Islet of Langerhans (tissue), 1 donor: Measurements from ENCODE around the gene POFUT2.

ENCODE experiments used
- FAIRE-seq: peaks from one replicate; lab custom pipeline; 2011; peaks lifted over from hg19 to GRCh38; lab: Jason Lieb, UNC

The POFUT2 gene

DNA sequence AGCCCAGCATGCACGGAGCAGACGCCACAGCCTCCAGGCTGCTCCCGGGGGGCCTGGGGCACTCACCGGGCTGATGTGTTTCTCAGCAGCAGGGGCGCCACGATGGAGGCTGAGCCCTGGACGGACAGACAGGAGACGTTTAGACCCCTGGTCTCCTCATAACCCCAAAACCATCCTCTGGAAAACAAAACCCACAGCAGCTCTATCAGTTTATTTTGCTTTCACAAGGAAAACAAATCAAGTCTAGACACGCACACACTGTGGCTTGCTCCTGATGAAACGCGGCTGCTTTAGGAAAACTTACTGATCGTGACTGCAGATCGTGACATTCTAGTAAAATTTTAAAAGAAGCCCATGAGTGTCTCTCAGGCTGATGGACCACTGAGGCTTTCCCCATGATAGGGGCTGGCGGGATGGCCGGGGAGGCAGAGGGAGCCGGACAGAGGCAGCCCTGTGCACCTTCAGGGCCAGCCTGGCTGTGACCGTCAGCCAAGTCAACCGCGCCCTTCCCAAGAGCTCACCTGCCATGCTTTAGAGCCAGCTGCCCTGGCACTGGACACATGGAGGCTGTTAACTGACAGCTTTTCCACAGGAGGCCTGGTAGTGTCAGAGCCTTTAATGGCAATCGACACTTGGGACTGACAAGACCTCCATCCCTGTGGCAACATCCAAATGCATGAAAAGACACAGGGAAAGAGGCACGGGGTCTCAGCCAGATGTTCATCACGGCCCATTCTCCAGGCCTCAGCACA is 5.2 kb downstream of the POFUT2 start:
- FAIRE-seq, result no peak

DNA sequence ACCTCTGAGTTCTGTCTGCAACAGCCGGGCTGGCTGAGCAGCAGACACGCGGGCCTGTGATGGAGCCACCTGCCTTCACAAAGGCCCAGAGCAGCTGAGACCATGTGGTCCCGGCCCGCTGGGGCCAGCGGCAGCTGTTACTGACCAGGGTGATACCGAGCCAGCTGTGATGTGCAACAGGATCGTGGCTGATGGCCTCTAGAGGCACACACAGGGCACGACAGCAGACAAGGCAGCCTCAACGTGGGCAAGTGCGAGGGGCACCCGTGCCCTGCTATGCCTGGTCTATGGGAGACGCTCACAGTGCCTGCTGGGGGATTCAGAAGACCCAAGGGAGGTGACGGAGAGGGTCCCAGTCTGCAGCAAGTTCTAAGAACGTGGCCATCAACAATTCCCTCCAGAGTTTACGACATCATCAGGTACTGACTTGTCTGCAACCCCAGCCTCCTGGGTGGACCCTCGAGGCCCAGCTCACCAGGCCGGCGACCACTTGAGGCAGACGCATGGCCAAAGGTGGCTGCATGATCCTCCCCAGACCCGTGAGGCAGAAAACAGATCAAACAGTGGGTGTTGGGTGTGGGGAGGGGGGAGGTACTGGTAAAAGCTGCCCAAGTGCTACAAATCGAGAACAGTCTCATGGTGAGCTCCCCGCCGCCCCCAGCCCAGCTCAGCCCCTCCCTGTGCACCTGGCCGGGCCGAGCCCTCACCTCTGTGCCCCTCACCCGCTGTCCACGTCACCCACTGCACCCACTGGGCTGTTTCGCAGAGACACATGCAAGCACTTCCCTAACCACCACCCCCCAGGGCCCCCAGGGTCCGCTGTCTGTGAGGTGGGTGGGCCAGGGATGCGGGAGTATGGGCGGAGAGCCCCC is 6.0 kb downstream of the POFUT2 start:
- no peak for FAIRE-seq

GRCh38 chr21:45280969-45281368 is 6.7 kb downstream of the POFUT2 start:
- FAIRE-seq, result no peak

GRCh38 chr21:45280178-45280821 is 7.4 kb downstream of the POFUT2 start:
- no peak for FAIRE-seq

DNA sequence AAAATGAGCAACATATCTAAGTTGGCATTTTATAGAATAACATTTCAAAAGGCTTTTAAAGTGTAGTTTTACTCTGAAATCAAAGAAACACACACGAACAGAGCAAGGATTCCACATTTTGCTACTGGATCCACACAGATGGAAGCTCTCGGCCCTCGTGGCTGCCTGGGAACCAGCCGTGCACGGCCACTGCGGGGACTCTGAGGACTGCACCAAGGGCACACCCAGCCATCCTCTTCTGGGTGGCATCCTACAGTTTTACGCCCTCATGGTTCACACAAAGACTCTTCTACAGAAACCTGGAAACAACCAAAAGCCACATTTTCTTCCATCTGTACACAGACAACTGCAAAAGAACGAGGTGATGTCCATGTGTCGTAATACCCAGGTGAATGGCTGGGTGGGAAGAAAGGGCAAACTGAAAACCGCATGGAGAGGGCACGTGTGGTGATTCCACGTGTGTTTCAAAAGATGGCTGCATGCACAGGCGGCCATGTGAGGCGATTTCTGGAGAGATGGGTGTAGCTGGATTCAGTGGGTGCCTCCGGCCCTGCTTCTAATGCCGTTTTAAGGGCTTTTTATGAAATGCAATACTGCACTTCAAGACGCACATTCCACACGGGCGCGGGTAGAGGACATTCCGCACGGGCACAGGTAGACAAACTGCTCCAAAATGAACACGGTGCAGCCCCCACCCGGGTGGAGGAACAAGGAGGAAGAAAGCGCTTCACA is 8.1 kb downstream of the POFUT2 start:
- FAIRE-seq, result no peak

DNA sequence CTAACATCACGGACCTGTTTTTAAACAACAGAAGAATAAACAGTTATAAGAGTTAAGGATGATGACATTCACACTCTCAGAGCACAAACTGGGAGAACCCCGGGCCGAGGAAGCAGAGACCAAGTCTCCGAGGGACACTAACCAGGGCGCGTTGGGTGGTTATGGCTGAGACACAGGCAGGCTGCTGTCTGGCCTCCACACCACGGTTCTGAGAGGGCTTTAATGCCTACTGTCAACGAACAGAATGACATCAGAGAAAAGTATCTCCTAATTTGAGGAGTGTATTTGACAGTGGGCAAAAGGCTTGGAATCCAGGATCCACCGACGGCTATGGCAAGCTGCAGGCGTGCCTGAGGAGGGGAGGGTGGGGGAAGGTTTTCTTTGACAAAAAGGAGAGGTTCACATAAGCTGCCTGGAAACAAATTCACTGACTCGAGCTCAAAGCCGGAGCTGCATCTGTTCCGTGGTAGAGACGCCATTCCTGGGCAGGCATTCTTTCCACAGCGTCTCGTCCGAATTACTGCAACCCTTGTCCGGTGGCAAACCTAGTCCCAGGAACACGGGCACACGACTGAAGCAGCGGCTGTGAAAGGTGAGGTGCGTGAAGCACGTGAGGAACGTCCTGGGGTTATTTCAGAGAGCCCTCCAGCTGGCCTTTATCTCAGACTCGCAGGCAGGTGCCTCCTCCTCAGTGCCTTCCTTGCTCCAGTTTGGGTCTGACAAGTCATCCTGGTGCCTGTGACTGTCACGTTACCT is 9.4 kb downstream of the POFUT2 start:
- no peak for FAIRE-seq

DNA sequence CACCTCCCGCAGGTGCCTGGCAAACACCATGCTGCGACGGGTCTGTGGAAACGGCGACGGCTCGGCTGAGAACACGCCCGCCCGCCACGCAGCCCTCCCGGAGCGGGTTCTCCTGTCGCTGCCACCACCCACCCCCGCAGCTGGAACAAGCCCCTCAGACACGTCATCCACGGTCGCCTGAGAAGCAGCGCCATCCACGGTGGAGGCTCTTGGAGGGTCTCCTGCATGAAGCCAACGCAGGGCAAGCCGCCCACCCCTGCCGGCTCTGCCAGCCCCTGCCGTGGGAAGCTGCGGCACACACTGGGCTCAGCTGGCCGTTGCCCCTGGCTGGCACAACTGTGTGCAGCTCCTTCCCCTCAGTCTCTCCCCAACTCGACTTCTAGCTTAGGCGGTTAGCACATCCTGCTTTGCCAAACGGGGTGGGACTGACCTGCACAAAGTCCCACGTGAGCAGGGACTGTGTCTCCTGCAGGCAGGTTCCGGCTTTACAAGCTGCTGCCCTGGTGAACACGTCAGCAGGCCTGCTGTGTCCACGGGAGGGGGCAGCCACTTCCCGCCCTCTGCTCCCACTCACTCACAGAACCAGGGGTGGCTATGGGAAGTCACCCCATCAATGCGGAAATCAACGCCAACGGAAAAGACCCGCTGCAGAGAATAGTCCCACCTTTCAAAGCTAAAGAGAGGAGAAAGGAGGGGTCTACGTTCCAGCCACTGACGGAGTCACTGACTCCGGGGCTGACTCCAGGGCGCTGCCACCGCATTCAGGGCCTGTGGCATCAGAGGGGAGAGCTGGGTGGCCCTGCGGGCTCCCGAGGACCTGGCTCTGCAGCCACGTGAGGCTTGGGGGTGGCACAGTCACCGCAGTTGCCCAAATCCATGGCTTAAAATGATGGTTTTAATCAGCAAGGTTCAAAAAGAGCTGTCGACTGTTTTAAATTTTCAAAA is 10.3 kb downstream of the POFUT2 start:
- FAIRE-seq, result no peak

DNA sequence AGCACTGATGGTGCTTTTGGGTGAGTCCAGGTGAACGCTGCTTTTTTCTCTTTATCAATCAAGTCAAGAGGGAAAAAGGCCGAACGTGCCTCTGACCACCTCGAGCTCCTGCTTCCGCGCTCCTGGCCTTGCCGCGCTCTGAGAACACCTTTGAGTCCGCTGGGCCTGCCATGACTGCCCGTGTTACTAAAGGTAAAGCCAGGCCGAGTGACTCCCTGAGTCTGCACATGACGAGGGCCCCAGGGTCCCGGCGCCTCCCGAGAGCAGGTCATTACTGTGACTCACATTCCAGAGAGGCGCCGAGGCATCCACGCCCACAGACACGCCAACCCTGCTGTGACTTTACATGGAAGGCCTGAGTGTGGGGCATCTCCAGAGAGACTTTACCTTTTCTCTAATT is 11.1 kb downstream of the POFUT2 start:
- no peak for FAIRE-seq

DNA sequence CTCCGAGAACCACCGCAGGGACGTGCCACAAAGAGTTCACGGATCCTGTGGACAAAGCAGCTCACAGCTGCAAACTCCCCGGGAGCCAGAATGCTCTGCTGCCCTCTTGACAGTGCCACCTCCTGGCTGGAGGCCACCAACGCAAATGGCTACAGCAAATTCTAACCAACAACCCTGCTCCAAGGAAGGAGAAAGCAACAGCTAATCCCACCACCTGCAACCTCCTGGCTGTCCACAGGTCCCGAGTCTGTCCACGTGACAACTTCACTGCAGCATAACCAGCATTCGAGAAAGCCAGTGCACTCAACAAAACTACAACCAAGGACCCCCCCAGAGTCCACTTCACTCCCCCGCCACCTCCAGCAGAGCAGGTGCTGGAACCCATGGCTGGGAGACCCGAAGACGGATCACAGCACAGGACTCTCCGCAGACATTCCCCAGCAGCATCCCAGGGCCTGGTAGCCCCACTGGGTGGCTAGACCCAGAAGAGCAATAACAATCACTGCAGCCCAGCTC is 17.3 kb downstream of the POFUT2 start:
- FAIRE-seq, result no peak

GRCh38 chr21:45269861-45270260 is 17.8 kb downstream of the POFUT2 start:
- FAIRE-seq, result no peak

GRCh38 chr21:45267390-45267760 is 20.3 kb downstream of the POFUT2 start:
- FAIRE-seq, result no peak

- FAIRE-seq, result no peak
Measured at GRCh38 chr21:45266518-45267389, 20.9 kb downstream of the POFUT2 start.

GRCh38 chr21:45265721-45266517 is 21.8 kb downstream of the POFUT2 start:
- FAIRE-seq, result no peak

GRCh38 chr21:45264912-45265515 is 22.7 kb downstream of the POFUT2 start:
- FAIRE-seq, result no peak

DNA sequence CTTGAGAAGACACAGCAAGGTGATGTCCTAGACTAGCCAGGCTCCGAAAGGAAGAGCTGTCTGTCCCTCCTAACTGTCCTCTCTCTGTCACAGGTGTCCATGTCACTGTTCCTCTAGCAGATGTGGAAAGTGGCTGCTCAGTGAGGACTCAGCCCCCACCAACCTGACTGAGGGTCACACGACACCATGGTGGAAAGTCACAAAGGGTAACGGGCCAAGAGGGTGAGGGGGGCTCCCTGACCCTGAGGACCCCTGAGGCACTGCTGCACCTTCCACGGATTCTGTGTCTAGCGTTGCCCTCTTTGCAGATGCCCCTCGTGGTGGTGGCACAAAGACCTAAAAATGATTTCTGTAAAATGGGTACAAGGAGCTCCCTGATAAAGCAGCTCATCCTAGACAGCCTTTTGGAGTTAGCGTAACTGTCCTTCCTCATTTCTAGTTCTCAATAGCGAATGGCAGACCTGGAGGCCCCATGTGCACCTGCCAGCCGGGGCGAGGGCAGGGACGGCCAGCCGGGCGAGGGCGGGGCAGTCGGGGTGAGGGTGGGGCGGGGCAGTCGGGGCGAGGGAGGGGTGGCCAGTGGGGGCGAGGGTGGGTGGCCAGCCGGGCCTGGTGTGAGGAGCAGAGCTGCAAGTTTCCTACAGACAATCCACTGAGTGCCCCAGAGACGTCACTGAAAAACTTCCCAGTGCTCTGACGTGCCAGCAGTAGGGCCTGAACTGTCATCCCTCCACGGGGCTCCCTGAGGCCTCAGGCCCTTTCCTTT is 23.4 kb downstream of the POFUT2 start:
- no peak for FAIRE-seq

GRCh38 chr21:45263534-45263933 is 24.2 kb downstream of the POFUT2 start:
- no peak for FAIRE-seq

GRCh38 chr21:45262616-45263015 is 25.1 kb downstream of the POFUT2 start:
- FAIRE-seq, result no peak
